ENCODE measurements around the gene IQCF2. TPM values are rescaled to one million over a fixed set of nuclear protein-coding genes. Genes with fewer than 3 reads are reported as not detected.

IQCF2 gene
- polyA plus RNA-seq, 3 donors = not detected

- Mint-ChIP-seq H3K27me3 (ENCODE audit: low read depth in 3 of 3) (peaks cover 7 to 27% (median 14%) of the 10 kb centered on the region in 3 donors), H3K36me3 (no peaks in the 10 kb centered on the region), H3K4me1 (no peaks in the 10 kb centered on the region), H3K4me3 (no peak overlapping the region), H3K27ac (no peak overlapping the region), H3K9me3 (peaks cover 0 to 2% (median 0%) of the 10 kb centered on the region in 7 donors)
- H3K27me3 ChIP-seq (ENCODE audit: control insufficient read depth in 2 of 2, insufficient read depth in 2 of 2, low read length in 2 of 2) = peaks cover 5 to 14% of the 10 kb centered on the region in 2 donors
- H3K9me3 ChIP-seq (replicated peaks in 1 of 2; ENCODE audit: control insufficient read depth in 1 of 2, insufficient read depth in 1 of 2, low read length in 2 of 2) = no peaks in the 10 kb centered on the region
- H3K9ac ChIP-seq (ENCODE audit: insufficient read depth, low read length, poor library complexity, severe bottlenecking) = no peak overlapping the region
- intact Hi-C loops (cut with micrococcal nuclease) = no loop called here
- no peaks in the 10 kb centered on the region for H3K36me3 ChIP-seq (replicated peaks in 1 of 2; ENCODE audit: control insufficient read depth in 1 of 2, insufficient read depth in 2 of 2, low read length in 2 of 2)
- H3K79me2 ChIP-seq (ENCODE audit: insufficient read depth, low read length) = no peaks in the 10 kb centered on the region
- no peak overlapping the region for H3K4me2 ChIP-seq (replicated peaks; ENCODE audit: extremely low read depth, low read length, poor library complexity, severe bottlenecking)
- TF ChIP-seq CTCF (IDR thresholded peaks at IDR 0.05) = no peak
- no peaks in the 10 kb centered on the region for H4K20me1 ChIP-seq (ENCODE audit: insufficient read depth, low read length)
- no peaks in the 10 kb centered on the region for H3K4me1 ChIP-seq (ENCODE audit: control insufficient read depth in 1 of 2, insufficient read depth in 2 of 2, low read length in 2 of 2)
- H3K4me3 ChIP-seq (replicated peaks in 1 of 3; ENCODE audit: low read depth in 2 of 3, low read length in 3 of 3) = no peak overlapping the region
- H2AFZ ChIP-seq (ENCODE audit: insufficient read depth, low read depth, low read length, poor library complexity, severe bottlenecking) = no peak overlapping the region
- WGBS (ENCODE audit: insufficient coverage) = no CpG with 5 or more reads among the region's 2 CpGs
- DNase-seq = no peak
- H3K27ac ChIP-seq (ENCODE audit: low read depth in 1 of 2, low read length in 2 of 2) = no peak overlapping the region
Measured at GRCh38 chr3:51869304-51869703, 7.9 kb downstream of the IQCF2 start.

GRCh38 chr3:51873253-51873766 is 11.9 kb downstream of the IQCF2 start:
- no peak for DNase-seq

More at GRCh38 chr3:51873253-51873766, 11.9 kb downstream of the IQCF2 start:
- Histone ChIP-seq H3K36me3 (replicated peaks in 1 of 2; ENCODE audit: control insufficient read depth in 1 of 2, insufficient read depth in 2 of 2, low read length in 2 of 2) (no peaks in the 10 kb centered on the region), H3K9ac (ENCODE audit: insufficient read depth, low read length, poor library complexity, severe bottlenecking) (no peak overlapping the region), H3K4me3 (replicated peaks in 1 of 3; ENCODE audit: low read depth in 2 of 3, low read length in 3 of 3) (no peak overlapping the region), H3K9me3 (replicated peaks in 1 of 2; ENCODE audit: control insufficient read depth in 1 of 2, insufficient read depth in 1 of 2, low read length in 2 of 2) (no peaks in the 10 kb centered on the region), H3K27me3 (ENCODE audit: control insufficient read depth in 2 of 2, insufficient read depth in 2 of 2, low read length in 2 of 2) (peaks cover 0 to 2% of the 10 kb centered on the region in 2 donors), H3K27ac (ENCODE audit: low read depth in 1 of 2, low read length in 2 of 2) (no peak overlapping the region), H3K4me1 (ENCODE audit: control insufficient read depth in 1 of 2, insufficient read depth in 2 of 2, low read length in 2 of 2) (no peaks in the 10 kb centered on the region), H3K79me2 (ENCODE audit: insufficient read depth, low read length) (no peaks in the 10 kb centered on the region), H3K4me2 (replicated peaks; ENCODE audit: extremely low read depth, low read length, poor library complexity, severe bottlenecking) (no peak overlapping the region), H4K20me1 (ENCODE audit: insufficient read depth, low read length) (no peaks in the 10 kb centered on the region), H2AFZ (ENCODE audit: insufficient read depth, low read depth, low read length, poor library complexity, severe bottlenecking) (no peak overlapping the region)
- intact Hi-C loops (cut with micrococcal nuclease) = no loop called here
- Mint-ChIP-seq H3K9me3 (peaks cover 0 to 2% (median 0%) of the 10 kb centered on the region in 7 donors), H3K4me3 (no peak overlapping the region), H3K36me3 (no peaks in the 10 kb centered on the region), H3K27ac (no peak overlapping the region), H3K27me3 (ENCODE audit: low read depth in 3 of 3) (peaks cover 8 to 25% (median 11%) of the 10 kb centered on the region in 3 donors), H3K4me1 (no peaks in the 10 kb centered on the region)
- TF ChIP-seq CTCF (IDR thresholded peaks at IDR 0.05) = no peak
- 80% methylated on average over 1 of the region's 1 CpG for WGBS (ENCODE audit: insufficient coverage)

Measured in CD14-positive monocyte (primary cell).